ENCODE results near the gene DKK3.

The DKK3 gene

DNA sequence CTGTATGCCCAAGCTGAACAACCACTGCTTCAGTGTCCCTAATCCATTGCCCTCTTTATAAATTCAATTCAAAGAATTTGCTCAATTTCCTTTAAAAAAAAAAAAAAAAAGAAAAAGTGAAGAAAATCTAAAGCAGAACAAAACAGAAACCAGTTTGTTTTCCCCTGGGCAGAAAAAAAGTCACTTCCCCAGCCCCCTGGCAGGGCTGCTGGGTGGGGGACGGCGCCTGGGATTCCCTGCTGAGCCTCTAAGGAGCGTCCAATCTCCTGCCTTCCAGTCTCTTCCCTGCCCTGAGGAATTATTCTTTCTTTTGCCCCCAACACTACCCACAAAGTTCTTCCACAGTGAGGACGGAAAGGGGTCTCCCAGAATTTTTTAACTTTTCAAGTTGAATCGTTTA lies 23.9 kb downstream of the DKK3 start:
- H3K27me3 Mint-ChIP-seq = peaks cover 1% of the 10 kb centered on the region
- H3K4me3 Mint-ChIP-seq = no peak overlapping the region
- no peak overlapping the region for H3K27ac Mint-ChIP-seq
- H3K36me3 Mint-ChIP-seq = no peaks in the 10 kb centered on the region
- no peaks in the 10 kb centered on the region for H3K4me1 Mint-ChIP-seq (ENCODE audit: low read depth)
- no peaks in the 10 kb centered on the region for H3K9me3 Mint-ChIP-seq (ENCODE audit: low read depth)

DNA sequence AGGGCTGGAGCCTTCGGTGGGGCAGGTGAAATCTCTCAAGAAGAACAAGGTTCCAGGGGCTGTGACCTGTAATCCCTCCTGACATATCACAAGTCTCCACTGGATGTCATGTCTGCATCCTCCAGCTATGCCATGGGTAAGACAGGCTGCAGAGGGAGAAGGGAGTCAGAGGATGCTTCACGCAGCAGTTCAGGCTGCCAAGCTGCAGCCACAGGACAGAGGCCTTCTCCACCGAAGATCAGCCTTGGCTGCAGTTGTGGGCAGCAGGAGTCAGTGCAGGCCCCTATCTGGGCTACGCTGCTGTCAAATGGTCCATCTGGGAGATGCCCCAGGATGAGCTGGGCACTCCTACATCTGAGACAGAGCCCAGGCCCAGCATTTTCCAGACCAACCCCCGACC lies 25.0 kb downstream of the DKK3 start:
- no peaks in the 10 kb centered on the region for H3K36me3 Mint-ChIP-seq
- H3K27ac Mint-ChIP-seq = no peak overlapping the region
- H3K27me3 Mint-ChIP-seq = peaks cover 1% of the 10 kb centered on the region
- no peak overlapping the region for H3K4me3 Mint-ChIP-seq
- no peaks in the 10 kb centered on the region for H3K9me3 Mint-ChIP-seq (ENCODE audit: low read depth)
- H3K4me1 Mint-ChIP-seq (ENCODE audit: low read depth) = no peaks in the 10 kb centered on the region

DNA sequence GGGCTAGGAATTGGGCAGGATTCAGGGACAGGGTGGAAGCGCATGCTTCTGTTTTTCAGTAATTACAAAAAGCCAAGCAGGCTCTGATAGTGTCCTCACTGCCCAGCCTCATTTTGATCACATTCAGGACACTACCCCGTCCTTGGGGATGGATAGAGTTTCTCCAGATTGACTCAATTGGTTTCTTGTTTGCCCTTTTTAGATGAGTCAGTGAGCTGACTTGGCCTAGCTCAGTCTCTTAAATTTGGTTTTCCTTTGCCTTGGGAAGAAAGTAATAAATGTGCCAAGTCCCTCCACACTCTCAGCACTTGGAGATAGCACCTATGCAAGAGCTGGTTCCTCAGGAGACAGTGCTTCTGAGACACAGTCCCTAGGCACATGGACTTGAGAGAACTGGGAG lies 25.5 kb downstream of the DKK3 start:
- Mint-ChIP-seq H3K36me3 (no peaks in the 10 kb centered on the region), H3K27ac (no peak overlapping the region), H3K9me3 (ENCODE audit: low read depth) (no peaks in the 10 kb centered on the region), H3K4me1 (ENCODE audit: low read depth) (no peaks in the 10 kb centered on the region), H3K4me3 (no peak overlapping the region), H3K27me3 (peaks cover 1% of the 10 kb centered on the region)

DNA sequence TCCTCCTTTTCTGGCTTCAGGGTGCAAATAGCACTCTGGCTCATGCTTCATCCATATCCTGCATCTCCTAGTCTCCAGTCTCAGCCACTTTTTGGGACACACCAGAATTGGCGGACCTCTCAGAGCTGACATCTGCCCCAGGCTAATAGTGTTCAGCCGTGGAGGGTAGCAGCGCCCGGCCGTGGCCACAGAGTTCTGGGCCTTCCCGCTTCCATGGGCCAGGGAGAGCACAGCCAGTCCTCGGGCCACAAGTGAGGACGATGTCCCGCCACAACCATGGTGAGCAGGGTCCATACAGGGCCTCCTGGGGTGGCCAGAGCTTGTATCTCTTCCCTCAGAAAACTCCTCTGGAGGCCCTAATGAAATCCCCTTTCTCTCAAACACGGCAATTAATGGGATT lies 26.0 kb downstream of the DKK3 start:
- Mint-ChIP-seq H3K4me3 (no peak overlapping the region), H3K4me1 (ENCODE audit: low read depth) (no peaks in the 10 kb centered on the region), H3K9me3 (ENCODE audit: low read depth) (no peaks in the 10 kb centered on the region), H3K27me3 (peaks cover 1% of the 10 kb centered on the region), H3K27ac (no peak overlapping the region), H3K36me3 (no peaks in the 10 kb centered on the region)

DNA sequence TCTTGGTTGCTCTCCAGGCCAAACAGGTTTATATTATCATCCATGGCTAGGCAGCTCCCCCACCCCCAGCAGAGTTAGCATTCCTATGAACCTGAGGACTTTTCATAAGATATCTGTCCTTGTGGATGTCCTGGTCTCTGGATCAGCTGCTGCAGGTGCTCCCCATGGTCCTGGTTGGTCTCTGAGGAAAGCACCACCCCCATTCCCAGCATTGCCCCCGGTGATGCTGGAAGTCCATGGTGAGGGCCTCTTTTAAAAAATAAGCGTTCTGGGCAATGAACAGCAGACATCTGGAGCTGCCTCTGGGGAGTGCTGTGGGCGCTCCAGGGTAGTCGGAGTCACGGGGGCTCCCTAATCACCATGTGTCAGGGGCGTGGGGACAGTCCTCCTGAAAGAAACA lies 26.6 kb downstream of the DKK3 start:
- no peak overlapping the region for H3K4me3 Mint-ChIP-seq

DNA sequence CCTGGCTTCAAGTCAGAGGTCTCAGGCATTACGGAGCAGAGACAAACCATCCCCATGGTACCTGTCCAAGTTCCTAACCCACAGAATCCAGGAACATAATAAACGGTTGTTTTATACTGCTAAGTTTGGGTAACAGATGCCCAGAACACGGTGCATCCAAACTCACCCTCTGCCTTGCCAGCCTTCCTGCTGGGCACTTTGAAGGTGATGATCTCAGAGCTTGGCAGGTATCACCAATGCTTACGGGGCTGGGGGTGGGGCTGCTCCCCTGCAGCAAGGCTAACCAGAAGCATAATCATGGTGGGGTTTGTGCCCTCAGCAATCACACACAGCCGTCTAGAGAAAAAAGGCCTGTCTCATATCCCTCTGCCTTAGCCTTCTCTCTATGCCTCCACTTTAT lies 27.1 kb downstream of the DKK3 start:
- Mint-ChIP-seq H3K27me3 (peaks cover 1% of the 10 kb centered on the region), H3K36me3 (no peaks in the 10 kb centered on the region), H3K4me3 (no peak overlapping the region), H3K9me3 (ENCODE audit: low read depth) (no peaks in the 10 kb centered on the region), H3K4me1 (ENCODE audit: low read depth) (no peaks in the 10 kb centered on the region), H3K27ac (no peak overlapping the region)

More for the DNA sequence above, 26.6 kb downstream of the DKK3 start:
- Mint-ChIP-seq H3K9me3 (ENCODE audit: low read depth) (no peaks in the 10 kb centered on the region), H3K36me3 (no peaks in the 10 kb centered on the region), H3K4me1 (ENCODE audit: low read depth) (no peaks in the 10 kb centered on the region), H3K27ac (no peak overlapping the region), H3K27me3 (peaks cover 1% of the 10 kb centered on the region)

DNA sequence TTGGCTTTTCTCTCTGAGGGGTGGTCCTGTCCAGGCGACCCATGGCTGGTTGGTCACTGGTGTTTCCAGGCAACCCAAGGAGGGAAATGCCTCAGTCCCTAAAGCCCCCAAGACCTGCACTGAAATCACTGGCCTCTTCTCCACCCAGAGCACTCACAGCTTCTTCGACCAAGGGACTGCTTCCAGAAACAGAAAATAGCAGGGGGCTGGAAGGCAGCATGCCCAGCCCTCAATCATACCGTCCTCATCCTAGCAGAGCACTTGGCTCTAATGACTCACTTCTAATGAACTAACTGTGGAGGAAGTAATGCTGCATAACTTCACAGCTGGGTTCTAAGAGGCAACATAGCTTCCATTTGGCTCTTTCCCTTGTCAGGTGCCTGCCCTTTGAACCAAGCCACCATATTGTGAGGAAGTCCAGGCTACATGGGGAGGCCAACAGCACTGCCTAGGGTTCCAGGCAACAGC lies 27.6 kb downstream of the DKK3 start:
- Mint-ChIP-seq H3K36me3 (no peaks in the 10 kb centered on the region), H3K4me3 (no peak overlapping the region), H3K9me3 (ENCODE audit: low read depth) (no peaks in the 10 kb centered on the region), H3K27ac (no peak overlapping the region), H3K27me3 (peaks cover 1% of the 10 kb centered on the region), H3K4me1 (ENCODE audit: low read depth) (peaks cover 1% of the 10 kb centered on the region)

DNA sequence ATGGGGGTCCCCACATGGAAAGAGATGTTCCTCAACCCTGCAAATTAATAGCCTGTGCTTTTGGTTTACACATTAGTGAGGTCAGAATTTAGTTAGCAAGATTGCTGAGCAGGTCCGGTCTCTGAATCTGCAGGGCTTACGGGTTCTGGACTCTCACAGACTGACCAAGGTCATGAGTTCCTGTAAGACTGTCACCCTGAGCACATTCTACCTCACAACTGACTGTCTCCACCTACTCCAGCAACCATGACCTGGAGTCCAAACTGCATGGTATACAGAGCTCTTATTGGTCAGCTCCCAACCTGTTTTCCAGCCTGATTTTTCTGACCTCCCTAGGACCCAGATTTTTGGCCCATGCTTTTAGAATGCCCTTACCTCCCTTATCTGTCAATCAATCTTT lies 28.2 kb downstream of the DKK3 start:
- Mint-ChIP-seq H3K36me3 (no peaks in the 10 kb centered on the region), H3K27me3 (peaks cover 1% of the 10 kb centered on the region), H3K4me3 (no peak overlapping the region), H3K27ac (no peak overlapping the region), H3K4me1 (ENCODE audit: low read depth) (peaks cover 3% of the 10 kb centered on the region), H3K9me3 (ENCODE audit: low read depth) (no peaks in the 10 kb centered on the region)

DNA sequence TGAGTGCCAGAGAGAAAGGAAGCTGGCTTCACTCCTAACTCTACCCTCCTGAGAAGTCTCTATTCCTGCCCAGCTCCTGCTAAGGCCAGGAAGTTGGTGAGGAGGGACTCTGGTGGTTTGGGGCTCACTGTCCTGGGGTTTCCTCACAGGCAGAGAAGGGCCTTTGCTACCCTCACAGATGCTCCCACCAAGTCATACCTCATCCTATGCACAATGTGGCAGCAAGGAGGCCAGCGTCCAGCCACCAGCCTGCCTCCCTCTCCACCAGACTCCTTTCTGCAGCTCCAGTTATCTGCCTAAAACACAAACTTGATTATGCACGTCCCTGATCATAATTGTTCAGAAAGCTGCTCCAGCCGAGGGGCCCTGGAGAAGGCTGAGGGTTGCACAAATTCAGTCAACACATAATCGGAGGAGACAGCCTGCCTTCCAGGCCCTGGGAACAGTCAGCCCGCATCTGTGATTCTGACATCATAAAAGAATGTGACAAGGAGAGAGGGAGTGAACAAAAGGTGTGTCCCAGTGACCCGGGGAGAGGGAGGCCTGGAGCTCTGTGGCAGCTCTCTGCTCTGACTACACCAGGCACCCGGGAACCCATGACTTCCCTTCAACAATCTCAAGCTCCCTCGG lies 28.8 kb downstream of the DKK3 start:
- no peaks in the 10 kb centered on the region for H3K9me3 Mint-ChIP-seq (ENCODE audit: low read depth)
- no peaks in the 10 kb centered on the region for H3K36me3 Mint-ChIP-seq
- H3K27ac Mint-ChIP-seq = no peak overlapping the region
- no peak overlapping the region for H3K4me3 Mint-ChIP-seq
- H3K27me3 Mint-ChIP-seq = peaks cover 1% of the 10 kb centered on the region
- peaks cover 7% of the 10 kb centered on the region for H3K4me1 Mint-ChIP-seq (ENCODE audit: low read depth)

DNA sequence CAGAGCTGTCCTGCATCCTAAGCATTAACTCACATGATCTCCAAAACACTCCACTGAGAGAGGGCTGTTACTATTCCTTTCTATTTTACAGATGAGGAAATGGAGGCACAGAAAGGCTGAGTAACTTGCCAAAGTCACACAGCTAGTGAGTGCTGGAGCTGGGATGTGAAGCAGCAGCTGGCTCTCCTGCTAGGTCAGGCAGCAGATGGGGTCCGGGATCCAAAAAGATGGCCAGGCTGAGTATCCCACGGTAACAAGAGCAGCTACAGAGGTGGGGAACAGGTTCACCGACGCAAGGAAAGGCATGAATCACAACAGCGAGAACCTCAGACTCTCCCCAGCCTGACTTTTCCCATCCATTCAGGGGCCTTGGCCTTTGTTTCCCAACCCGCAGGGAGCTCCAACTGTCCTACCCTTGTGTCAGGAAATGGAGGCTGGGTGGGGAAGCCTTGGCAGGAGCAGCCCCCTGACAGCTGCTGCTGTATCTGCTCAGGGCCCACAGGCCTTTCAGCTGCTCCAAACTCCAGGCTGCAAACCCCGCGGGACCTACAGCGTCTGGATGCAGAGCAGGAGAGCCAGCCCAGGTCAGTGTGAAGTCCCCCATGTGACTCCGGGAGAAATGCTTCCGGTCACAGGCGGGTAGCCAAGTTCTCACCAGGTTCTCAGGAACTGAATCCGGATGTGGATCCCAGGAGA lies 29.5 kb downstream of the DKK3 start:
- Mint-ChIP-seq H3K9me3 (ENCODE audit: low read depth) (no peaks in the 10 kb centered on the region), H3K27ac (no peak overlapping the region), H3K4me1 (ENCODE audit: low read depth) (peaks cover 7% of the 10 kb centered on the region), H3K27me3 (peaks cover 1% of the 10 kb centered on the region), H3K4me3 (no peak overlapping the region), H3K36me3 (no peaks in the 10 kb centered on the region)

DNA sequence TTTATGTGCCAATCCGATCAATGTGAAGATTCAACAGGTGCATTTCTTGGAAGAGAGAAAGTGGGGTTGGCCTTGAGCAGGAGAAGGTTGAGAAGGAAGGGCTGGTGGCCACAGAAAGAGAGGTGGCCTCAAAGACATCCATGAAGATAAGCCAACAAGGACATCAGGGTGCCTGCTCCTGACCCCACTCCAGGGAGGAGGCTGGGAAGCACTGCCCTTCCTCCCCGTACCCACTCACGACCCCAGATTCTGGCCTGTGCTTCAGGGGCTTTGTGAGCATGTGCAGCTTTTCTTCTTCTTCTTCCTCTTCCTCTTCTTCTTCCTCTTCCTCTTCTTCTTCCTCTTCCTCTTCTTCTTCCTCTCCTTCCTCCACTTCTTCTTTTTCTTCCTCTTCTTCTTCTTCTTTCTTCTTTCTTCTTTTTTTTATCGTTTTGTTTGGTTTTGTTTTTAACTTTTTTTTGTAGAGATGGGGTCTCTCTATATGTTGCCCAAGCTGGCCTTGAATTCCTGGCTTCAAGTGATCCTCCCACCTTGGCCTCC lies 30.3 kb downstream of the DKK3 start:
- no peaks in the 10 kb centered on the region for H3K36me3 Mint-ChIP-seq
- no peak overlapping the region for H3K4me3 Mint-ChIP-seq
- H3K27ac Mint-ChIP-seq = no peak overlapping the region
- H3K27me3 Mint-ChIP-seq = peaks cover 1% of the 10 kb centered on the region
- peaks cover 7% of the 10 kb centered on the region for H3K4me1 Mint-ChIP-seq (ENCODE audit: low read depth)
- no peaks in the 10 kb centered on the region for H3K9me3 Mint-ChIP-seq (ENCODE audit: low read depth)

DNA sequence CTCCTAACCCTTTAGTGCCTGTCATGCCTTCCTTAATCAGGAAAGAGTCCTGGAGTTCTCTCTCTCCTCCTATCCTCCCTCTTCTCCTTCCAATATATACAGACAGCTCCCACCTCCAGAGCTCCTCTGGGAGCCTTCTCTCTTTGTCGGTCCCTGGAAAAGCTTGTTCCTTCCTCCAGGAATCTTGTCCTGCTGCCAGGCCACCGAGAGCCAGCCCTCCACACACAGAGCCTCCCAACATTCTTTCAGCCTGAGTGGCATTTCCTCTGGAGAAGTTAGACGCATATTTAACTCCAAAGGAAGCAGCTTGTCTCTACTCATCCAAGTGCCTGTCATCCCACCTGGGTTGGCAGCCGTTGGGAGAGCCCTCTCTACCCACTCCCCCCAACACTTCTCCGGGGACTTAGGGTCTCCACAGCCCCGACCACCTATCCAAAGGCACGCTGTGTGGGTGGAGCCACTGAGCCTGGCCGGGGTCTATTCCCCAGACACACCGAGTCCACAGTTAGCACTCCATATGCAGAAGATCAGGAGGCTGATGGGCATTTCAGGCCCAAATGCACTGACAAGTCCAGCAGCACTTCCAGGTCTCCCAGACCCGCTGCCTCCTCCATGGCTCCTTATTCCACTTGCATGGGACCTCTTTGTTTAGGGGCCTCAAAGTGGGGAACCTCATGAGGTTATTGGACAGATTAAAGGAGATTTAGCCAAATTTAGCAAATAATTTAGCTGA lies 31.1 kb downstream of the DKK3 start:
- Mint-ChIP-seq H3K36me3 (no peaks in the 10 kb centered on the region), H3K4me1 (ENCODE audit: low read depth) (peaks cover 7% of the 10 kb centered on the region), H3K4me3 (no peak overlapping the region), H3K27me3 (peaks cover 1% of the 10 kb centered on the region), H3K9me3 (ENCODE audit: low read depth) (no peaks in the 10 kb centered on the region), H3K27ac (no peak overlapping the region)

DNA sequence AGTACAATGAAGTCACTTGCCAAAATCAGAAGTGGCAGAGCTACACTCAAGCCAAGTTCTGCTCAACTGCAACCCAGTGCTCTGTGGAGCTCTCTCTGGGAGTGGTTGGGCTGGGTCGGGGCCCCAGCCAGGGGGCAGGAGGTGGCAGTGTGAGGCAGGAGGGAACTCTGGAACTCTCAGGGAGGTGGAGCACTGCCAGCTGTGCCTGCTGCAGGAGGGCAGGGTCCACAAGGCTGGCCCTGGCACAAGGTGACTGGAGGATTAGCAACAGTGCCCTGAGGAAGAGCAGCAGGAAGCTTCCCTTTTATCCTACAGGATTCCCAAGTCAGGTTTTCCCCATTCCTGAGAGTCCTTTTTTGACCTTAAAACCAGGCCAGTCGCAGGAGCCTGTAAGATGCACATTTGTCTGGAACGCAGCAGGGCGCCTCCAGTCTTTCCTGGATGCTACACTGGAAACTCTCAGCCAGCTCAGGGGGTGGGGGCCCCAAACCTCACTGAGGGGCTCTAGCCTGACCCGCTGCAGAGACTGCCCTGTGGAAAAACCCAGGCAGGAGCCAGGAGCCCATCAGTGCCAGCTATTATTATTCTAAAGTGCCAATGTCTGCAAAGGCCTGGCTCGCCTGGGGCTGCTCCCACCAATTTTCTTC lies 31.8 kb downstream of the DKK3 start:
- H3K4me3 Mint-ChIP-seq = no peak overlapping the region
- H3K36me3 Mint-ChIP-seq = no peaks in the 10 kb centered on the region
- H3K27ac Mint-ChIP-seq = no peak overlapping the region
- peaks cover 1% of the 10 kb centered on the region for H3K27me3 Mint-ChIP-seq
- H3K9me3 Mint-ChIP-seq (ENCODE audit: low read depth) = no peaks in the 10 kb centered on the region
- H3K4me1 Mint-ChIP-seq (ENCODE audit: low read depth) = peaks cover 7% of the 10 kb centered on the region

DNA sequence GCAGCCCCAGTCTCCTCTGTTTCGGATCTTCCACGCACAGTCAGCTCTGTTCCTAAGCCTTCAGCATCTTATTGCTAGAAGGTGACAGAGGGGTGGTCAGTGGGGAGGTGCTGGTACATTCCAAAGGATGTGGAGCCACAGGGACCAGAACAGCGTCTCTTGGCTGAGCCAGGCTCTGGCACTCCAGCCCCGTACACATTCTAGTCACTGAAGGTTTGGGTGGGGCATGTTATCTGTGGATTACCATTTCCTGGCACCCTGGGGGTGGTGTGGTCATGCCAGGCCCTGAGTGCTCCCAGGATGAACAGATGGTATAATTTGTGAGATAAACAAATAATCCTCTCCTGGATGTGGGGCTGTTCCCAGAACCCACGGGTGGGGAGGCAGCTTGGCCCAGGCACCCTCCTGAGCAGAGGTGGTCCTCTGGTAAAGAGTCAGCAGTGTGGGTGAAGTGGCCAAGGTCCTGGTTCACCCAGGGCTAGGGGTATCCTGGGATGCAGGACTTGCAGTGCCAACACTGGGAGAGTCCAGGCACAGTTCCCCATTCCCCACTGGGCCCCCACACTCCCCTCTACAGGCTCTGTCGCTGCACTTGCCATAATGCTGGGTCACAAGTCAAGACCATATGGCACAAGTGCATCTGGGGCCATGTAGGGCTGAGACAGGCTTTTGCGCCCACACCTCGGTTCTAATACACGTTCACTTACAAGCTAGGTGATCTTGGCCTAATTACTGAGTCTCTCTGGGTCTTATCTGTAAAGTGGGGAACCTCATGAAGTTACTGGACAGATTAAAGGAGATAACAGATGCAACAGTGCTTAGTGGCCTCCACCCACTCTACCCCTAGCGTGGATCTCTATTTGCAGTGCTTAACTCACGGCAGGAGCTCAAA lies 33.0 kb downstream of the DKK3 start:
- H3K27me3 Mint-ChIP-seq = peaks cover under 1% of the 10 kb centered on the region
- no peaks in the 10 kb centered on the region for H3K9me3 Mint-ChIP-seq (ENCODE audit: low read depth)
- peaks cover 7% of the 10 kb centered on the region for H3K4me1 Mint-ChIP-seq (ENCODE audit: low read depth)
- H3K4me3 Mint-ChIP-seq = no peak overlapping the region
- H3K36me3 Mint-ChIP-seq = no peaks in the 10 kb centered on the region
- H3K27ac Mint-ChIP-seq = no peak overlapping the region

Data from activated naive CD8-positive, alpha-beta T cell (primary cell).